GM19043 (cell line): ENCODE data around the gene MBLAC1.
A peak's percentile ranks its signal among the peaks of the same experiment; 100 is the strongest.

ENCODE experiments used
- ATAC-seq: cut with Tn5 transposase; IDR thresholded peaks from one replicate; pipeline ENCODE4 v1.9.1; 2021; ENCODE audit warnings: low read depth; ENCODE audit not compliant: unreplicated experiment

The MBLAC1 gene

DNA sequence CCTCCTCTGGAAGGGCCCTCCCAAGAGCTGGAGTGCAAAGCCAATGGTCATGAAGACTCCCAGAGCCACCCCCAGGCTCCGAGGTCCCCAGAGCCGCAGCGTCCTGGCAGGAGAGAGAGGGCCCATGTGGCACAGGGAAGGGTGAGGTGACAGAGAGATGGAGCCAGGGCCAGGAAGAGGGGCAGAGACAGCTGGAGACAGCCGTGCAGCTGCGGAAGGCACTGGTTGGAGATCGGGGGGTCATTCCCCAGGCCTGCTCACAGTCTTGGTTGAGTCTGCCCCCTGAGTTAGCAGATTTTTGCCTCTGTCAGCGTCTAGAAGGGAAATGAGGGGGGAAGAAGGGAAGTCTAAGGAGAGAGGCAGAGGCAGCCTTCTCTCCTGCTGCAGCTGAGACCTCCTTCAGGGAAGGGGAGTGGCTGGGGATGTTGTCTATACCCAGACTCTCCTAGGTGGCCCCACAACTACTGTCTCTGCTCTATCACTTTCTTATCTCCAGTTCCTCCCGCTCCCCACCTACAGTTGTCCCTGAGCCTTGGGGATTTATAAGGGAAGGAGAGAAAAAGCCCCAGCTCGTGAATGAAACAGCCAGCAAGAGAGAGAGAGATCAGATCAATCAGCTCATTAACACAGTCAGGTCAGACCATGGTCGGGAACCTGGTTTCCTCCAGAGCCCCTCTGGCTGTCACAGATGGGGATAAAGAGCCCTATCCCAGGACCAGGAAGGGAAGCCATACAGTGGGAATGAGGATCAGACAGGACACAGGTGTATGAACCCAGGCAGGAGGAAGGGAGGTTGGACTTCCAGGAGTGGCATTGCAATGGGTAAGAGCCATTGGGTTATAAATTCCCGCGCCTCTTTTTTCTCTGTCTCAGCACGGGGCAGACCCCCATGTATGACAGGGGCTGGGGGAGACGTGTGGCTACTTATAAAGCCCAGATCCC is 40.5 kb downstream of the MBLAC1 start:
- ATAC-seq, result no peak

DNA sequence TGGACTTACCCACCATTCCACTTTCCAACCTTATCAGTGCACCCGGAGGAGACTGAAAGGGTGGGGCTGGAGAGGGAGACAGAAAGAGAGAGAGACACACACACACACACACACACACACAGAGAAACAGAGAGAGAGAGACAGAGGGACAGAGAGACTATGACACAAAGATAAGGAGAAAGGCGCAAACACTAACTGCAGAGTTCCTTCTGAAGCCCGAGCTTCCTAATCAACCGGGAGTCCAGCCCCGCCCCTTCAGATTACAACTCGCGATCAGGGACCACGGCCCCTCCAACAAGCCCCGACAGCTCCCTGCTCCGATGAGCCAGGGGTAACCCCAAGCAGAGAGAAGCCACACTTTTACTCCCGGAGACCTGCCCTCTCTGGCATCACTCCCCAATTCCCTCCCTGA is 41.2 kb downstream of the MBLAC1 start:
- ATAC-seq, result no peak

DNA sequence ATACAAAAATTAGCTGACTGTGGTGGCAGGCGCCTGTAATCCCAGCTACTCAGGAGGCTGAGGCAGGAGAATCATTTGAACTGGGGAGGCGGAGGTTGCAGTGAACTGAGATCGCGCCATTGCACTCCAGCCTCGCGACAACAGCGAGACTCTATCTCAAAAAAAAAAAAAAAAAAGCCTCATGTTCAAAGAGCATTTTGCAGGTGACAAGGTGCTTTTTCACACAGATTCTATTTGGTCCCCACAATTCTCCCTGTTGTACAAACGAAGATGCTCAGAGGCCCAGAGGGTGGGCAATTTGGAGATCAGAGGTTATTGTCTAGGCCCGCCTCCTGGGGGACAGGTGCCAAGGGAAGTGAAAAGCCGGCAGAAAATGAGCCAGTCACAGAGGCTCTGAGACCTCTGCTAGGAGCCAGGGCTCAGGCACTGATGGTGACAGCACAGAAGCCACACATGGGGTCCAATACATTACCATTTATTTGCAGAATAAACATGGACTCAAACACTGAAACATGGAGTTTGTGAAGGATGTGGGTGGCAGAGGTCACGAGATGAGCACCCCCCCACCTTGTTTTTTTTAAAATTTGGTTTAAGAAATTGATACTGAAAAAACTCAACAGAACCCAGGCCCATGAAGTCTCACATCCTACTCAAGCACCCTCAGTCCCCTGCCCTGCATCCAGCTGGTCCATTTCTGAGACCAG is 42.5 kb downstream of the MBLAC1 start:
- ATAC-seq, result no peak

GRCh38 chr7:100170101-100170897 is 43.5 kb downstream of the MBLAC1 start:
- ATAC-seq, result no peak

- ATAC-seq, result no peak
Measured at GRCh38 chr7:100171087-100171681, 44.4 kb downstream of the MBLAC1 start.

DNA sequence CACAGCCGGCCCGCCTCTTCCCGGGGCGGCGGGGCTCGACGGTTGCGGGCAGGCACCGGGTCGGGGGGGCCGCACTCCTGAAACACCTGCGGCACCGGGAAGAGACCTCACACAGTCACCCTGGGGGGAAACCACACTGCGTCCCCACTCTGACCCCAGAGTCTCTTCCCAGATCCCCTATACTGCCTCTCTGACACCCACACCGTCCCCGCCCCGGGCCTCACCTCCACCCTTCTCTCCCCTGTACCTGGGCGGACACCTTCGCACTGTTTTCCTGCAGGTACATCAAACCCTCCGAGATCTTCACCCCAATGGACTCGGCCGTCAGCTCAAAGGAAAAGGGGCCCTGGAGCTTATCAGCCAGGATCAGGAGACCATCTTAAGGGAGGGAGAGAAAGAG is 45.1 kb downstream of the MBLAC1 start:
- ATAC-seq, result no peak

DNA sequence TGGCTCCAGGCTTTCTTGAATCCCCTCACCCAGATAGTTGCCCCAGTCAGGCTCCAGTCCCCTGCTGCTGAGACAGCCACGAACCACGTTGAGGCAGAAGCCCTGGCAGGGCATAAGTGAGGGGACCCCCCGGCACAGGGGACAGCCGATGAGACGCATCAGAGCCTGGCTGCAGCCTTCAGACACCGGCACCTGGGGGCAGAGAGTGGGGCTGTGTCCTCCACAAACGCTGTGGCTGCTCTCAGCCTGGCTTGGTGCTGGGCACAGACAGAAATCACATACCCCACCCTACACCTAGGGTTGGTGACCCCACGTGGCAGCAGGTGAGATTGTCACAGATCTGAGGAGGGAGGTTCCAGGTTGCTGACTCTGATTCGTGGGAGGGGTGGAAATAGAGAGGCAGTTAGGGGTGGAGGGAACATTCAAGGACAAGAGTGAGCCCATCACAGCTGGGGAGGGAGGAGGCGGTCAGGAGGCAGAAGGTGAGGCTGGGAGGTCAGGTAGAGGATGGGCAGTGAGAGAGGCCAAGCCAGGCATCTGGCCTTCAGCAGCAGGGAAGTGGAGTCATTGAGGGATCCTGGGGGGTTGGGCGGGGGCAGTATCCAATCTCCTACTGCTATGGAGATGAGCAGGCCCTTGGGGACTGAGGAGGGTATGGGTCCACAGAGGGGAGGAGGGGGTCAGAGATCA is 47.2 kb downstream of the MBLAC1 start:
- no peak for ATAC-seq

DNA sequence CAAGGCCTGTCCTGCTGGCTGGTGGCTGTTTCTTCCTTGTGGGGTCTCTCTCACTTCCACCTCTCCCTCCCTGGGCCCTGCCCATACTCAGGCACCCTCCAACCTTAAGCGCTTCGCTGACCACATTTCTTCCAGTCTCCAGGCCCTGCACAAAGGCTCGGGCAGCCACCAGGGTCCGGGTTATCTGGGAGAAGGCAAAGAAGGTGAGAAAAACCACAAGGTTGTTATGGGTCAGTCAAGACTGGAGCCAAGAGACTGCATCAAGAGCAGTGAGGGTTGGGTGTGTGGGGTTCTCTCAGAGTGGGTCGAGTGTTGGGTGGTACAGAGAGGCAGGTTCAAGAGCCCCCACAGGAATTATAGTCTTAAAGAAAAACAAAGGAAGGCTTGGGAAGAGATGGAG is 47.8 kb downstream of the MBLAC1 start:
- ATAC-seq, result no peak

DNA sequence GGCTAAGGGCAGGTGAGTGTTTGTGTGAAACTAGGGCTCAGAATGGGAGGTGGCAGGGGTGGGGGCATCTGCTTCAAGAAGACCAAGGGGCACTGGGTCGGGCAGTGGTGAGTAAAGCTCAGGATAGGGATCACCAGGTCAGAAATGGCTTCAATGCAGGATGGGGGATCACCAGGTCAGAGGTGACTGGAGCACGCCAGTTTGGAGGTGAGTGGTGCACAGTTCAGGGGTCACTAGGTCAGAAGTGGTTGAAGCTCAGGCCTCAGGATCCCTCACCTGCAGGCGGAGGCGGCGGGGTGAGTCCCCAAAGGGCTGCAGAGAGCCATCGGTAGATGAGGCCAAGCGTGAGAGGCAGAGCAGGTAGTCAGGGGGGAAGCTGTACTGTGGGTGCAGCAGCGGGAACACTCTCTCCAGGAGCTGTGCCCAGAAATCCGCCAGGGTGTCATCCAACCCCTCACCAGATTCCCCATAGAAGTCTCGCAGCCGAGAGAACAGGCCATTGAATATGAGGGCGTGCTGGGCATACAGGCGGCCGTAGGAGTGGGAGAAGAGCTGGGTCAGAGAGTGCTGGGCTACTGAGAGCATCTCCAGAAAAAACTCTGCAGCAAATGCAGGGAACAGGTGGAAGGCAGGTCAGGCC is 48.6 kb downstream of the MBLAC1 start:
- ATAC-seq, result no peak

DNA sequence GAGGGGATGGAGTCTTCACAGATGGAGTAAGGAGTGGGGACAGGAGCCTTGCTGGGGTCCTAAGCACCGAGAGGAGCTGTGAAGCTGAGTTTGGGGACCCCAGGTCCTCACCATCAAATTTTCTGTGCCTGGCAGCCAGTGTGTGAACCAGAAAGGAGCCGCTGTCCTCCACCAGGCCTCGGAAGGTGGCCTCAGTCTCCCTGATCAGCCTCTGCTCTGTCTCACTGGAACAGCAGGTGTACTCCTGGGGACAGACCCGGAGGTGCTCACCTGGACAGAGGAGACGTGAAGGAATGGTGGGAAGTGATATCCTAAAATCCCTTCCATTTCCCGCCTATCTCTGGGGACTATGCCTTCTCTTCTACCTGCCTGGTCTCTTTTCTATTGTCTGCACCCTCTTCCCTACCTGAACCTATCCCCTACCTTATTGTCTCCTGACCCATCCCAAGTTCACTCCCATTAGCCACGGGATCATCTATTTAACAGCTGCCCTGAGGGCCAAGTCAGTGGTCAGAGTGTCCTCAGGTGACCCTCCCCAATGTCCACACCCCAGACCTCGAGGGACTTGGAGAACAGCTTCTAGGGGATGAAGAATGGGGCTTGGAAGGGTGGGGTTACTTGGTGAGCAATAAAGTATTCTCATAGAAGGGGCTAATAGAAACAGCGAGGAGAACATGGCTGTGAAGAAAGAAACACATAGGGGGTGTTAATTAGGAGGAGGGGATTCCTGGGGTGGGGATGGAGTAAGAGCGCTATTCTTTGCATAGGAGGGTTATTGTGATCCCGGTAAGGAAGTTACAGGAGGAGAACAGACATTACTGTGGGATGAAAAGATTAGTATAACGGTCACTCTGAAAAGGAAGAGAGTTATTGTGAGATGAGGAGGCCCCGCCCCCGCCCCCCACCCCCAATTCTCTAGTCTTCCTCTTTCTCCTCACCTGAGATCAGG is 49.6 kb downstream of the MBLAC1 start:
- ATAC-seq, result no peak

GRCh38 chr7:100177045-100178001 is 50.6 kb downstream of the MBLAC1 start, which contains the start of the genes GPC2 and STAG3:
Gene GPC2 (minus strand): TSS chr7:100177381. CDS start chr7:100177199, 182 bp downstream.
Gene STAG3 (plus strand): TSS chr7:100177918. CDS start chr7:100180557, 2,639 bp downstream.
- peak; percentile 77 for ATAC-seq
